Prostate gland (tissue), 2 donors: ENCODE data around the gene IGF2BP2. TPM values are rescaled to one million over a fixed set of nuclear protein-coding genes. Genes with fewer than 3 reads are reported as not detected.
"Not testable (repeated sequence)": the region's sequence is repeated elsewhere in the genome, so short reads cannot be mapped to it uniquely, and the experiment has no call there.

Experiments used
- DNase-seq: peaks from one replicate; pipeline ENCODE4 v3.0.0-alpha.2; 2019; ENCODE audit warnings: low spot score
- H3K27ac ChIP-seq, 2 donors: fragments of 200-600 bp; sonication (generic); 2 replicates each; pipeline ENCODE4 v1.5.1; 2017 to 2019
- H3K27me3 ChIP-seq: fragments of 200-600 bp; sonication (generic); replicated peaks from 2 replicates; pipeline ENCODE4 v1.5.1; 2019; ENCODE audit not compliant: insufficient read depth
- H3K36me3 ChIP-seq, 2 donors: fragments of 200-600 bp; sonication (generic); 1 replicate in 1 of 2; 2 replicates in 1 of 2; pipeline versions ENCODE4 v1.5.1 to v1.8.1; 2017 to 2019
- H3K4me1 ChIP-seq: fragments of 200-600 bp; sonication (generic); replicated peaks from 2 replicates; pipeline ENCODE4 v1.5.1; 2019
- H3K4me3 ChIP-seq, 2 donors: fragments of 200-600 bp; sonication (generic); 2 replicates each; pipeline ENCODE4 v1.5.1; 2017 to 2019
- H3K9me3 ChIP-seq: fragments of 200-600 bp; sonication (generic); 2 replicates; pipeline ENCODE4 v1.5.1; 2017
- CTCF ChIP-seq, 4 experiments: fragments of 200-600 bp in 2 of 4; fragments of 450-650 bp in 2 of 4; sonication (generic) in 2 of 4; IDR thresholded peaks; 1 replicate in 3 of 4; 2 replicates in 1 of 4; pipeline ENCODE4 v1.5.1; 2016 to 2019; ENCODE audit warnings: antibody characterized with exemption in 4 of 4, mild to moderate bottlenecking in 2 of 4, moderate library complexity in 2 of 4
- POLR2A ChIP-seq: fragments of 450-650 bp; IDR thresholded peaks from one replicate; pipeline ENCODE4 v1.6.1; 2016; ENCODE audit warnings: antibody characterized with exemption, mild to moderate bottlenecking
- POLR2AphosphoS5 ChIP-seq: sonication (generic); formaldehyde crosslinking; IDR thresholded peaks from one replicate; pipeline ENCODE4 v1.6.1; 2017; ENCODE audit warnings: antibody characterized with exemption
- WGBS: methylation state at CpG from one replicate; pipeline ENCODE4 v1.1.5; 2018; 5-methylcytosine and 5-hydroxymethylcytosine counted together
- intact Hi-C: fragments of 100-400 bp; cut with DNase I; formaldehyde crosslinking; loops from one replicate; pipeline ENCODE4 v1.14.2; 2022
- total RNA-seq, 2 donors: library from RNA; depleted of rRNA; stranded (reverse); fragments of >200 nt; gene quantifications; one replicate each; pipeline ENCODE4 v1.1.0, GENCODE V29; 2016

The IGF2BP2 gene
- total RNA-seq, 2 donors from 2014 or later: 1.2 to 8.8 TPM

DNA sequence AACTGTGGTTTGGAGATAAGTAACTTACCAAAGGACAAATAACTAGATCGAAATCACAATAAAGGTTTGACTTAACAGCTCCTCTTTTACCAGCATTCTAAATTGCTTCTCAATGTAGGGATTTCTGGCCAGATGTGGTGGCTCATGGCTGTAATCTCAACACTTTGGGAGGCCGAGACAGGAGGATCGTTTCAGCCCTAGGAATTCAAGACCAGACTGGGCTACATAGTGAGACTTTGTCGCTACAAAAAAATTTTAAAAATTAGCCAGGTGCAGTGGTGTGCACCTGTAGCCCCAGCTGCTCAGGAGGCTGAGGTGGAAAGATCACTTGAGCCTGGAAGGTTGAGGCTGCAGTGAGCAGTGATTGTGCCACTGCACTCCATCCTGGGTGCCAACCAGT, 17.4 kb upstream of the IGF2BP2 start:
- WGBS: 89% methylated on average over 4 of the region's 4 CpGs
- H3K27ac ChIP-seq: no peak overlapping the region
- no peaks in the 10 kb centered on the region for H3K27me3 ChIP-seq
- H3K9me3 ChIP-seq: no peaks in the 10 kb centered on the region
- no peaks in the 10 kb centered on the region for H3K4me1 ChIP-seq
- H3K4me3 ChIP-seq: no peak overlapping the region
- H3K36me3 ChIP-seq: no peaks in the 10 kb centered on the region
- DNase-seq: no peak
- TF ChIP-seq POLR2AphosphoS5 (no peak), POLR2A (no peak), CTCF (IDR thresholded peaks at IDR 0.05) (no peak)
- intact Hi-C loops: no loop called here

DNA sequence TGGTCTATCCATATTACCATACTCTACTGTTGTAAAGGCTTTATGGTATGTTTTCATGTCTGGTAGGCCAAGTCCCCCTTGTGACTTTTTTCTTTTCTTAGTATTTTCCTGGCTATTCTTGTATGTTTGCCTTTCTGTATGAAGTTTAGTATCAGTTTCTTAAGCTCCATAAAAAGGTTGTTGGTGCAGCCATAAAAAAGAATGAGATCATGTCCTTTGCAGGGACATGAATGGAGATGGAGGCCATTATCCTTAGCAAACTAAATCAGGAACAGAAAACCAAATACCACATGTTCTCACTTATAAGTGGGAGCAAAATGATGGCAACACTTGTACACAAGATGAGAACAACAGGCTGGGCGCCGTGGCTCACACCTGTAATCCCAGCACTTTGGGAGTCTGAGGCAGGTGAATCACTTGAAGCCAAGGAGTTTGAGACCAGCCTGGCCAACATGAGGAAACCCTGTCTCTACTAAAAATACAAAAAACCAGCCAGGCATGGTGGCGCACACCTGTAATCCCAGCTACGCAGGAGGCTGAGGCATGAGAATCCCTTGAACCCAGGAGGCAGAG, 13.7 kb upstream of the IGF2BP2 start:
- whole genome bisulfite sequencing: 93% methylated on average over 4 of the region's 4 CpGs
- H3K36me3 ChIP-seq, H3K4me1 ChIP-seq, DNase-seq, H3K4me3 ChIP-seq, H3K9me3 ChIP-seq, H3K27me3 ChIP-seq, intact Hi-C loops, H3K27ac ChIP-seq: not testable (repeated sequence)

- intact Hi-C loops: no loop called here
- no peaks in the 10 kb centered on the region for H3K4me1 ChIP-seq
Observed at GRCh38 chr3:185837414-185837813, 12.6 kb upstream of the IGF2BP2 start.

GRCh38 chr3:185831990-185832389, 7.1 kb upstream of the IGF2BP2 start:
- Histone ChIP-seq H3K4me3 (no peak overlapping the region), H3K27ac (no peak overlapping the region), H3K27me3 (no peaks in the 10 kb centered on the region), H3K9me3 (no peaks in the 10 kb centered on the region), H3K36me3 (no peaks in the 10 kb centered on the region), H3K4me1 (no peaks in the 10 kb centered on the region)
- intact Hi-C loops: no loop called here
- no peak for TF ChIP-seq POLR2AphosphoS5
- no peak for TF ChIP-seq POLR2A
- no peak for TF ChIP-seq CTCF (IDR thresholded peaks at IDR 0.05)
- DNase-seq: no peak

More at GRCh38 chr3:185837414-185837813, 12.6 kb upstream of the IGF2BP2 start:
- H3K9me3 ChIP-seq: no peaks in the 10 kb centered on the region
- H3K36me3 ChIP-seq: no peaks in the 10 kb centered on the region
- TF ChIP-seq POLR2A (no peak), CTCF (IDR thresholded peaks at IDR 0.05) (no peak), POLR2AphosphoS5 (no peak)
- H3K4me3 ChIP-seq: no peak overlapping the region
- no peaks in the 10 kb centered on the region for H3K27me3 ChIP-seq
- no peak overlapping the region for H3K27ac ChIP-seq
- 15% methylated on average over 3 of the region's 3 CpGs for WGBS
- no peak for DNase-seq

DNA sequence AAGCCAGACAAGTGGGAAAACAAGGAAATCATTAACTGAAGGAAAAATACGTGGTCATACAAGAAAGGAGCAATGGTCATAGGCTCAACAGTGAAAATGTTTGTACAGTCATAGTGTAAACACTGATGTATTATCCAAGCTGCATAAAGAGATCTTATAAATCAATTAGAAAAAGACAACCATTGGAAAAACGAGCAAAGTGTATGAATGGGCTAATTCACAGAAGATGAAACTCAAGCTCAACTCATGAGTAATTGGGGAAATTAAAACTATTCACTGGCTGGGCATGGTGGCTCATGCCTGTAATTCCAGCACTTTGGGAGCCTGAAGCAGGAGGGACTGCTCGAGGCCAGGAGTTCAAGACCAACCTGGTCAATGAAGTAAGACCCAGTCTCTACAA, 6.4 kb upstream of the IGF2BP2 start:
- WGBS: 59% methylated on average over 3 of the region's 3 CpGs
- DNase-seq: no peak
- intact Hi-C loops: no loop called here
- Histone ChIP-seq H3K27me3 (no peaks in the 10 kb centered on the region), H3K27ac (no peak overlapping the region), H3K9me3 (no peaks in the 10 kb centered on the region), H3K4me1 (no peaks in the 10 kb centered on the region), H3K4me3 (no peak overlapping the region), H3K36me3 (no peaks in the 10 kb centered on the region)
- TF ChIP-seq CTCF (IDR thresholded peaks at IDR 0.05) (no peak), POLR2AphosphoS5 (no peak), POLR2A (no peak)
